CD14-positive monocyte (primary cell): Measurements from ENCODE around the gene POGZ. TPM values are rescaled to one million over a fixed set of nuclear protein-coding genes. Genes with fewer than 3 reads are reported as not detected.

ENCODE experiments used
- DNase-seq, 3 donors: peaks; one replicate each; pipeline ENCODE4 v3.0.0-alpha.2; 2011 to 2022
- H2AFZ ChIP-seq: 2 replicates; pipeline ENCODE4 v1.6.0; 2012; ENCODE audit warnings: mild to moderate bottlenecking, low read depth, low read length, inconsistent platforms; ENCODE audit not compliant: insufficient read depth, poor library complexity, severe bottlenecking
- H3K27ac ChIP-seq, 2 donors: 1 replicate in 1 of 2; 2 replicates in 1 of 2; pipeline ENCODE4 v1.5.1; 2012 to 2013; ENCODE audit warnings: low read length in 2 of 2, control low read depth in 1 of 2, inconsistent platforms in 1 of 2, low read depth in 1 of 2, mild to moderate bottlenecking in 1 of 2
- H3K27me3 ChIP-seq, 2 donors: one replicate each; pipeline versions ENCODE4 v1.6.0 to v1.6.1; 2011 to 2013; ENCODE audit warnings: low read length in 2 of 2; ENCODE audit not compliant: control insufficient read depth in 2 of 2, insufficient read depth in 2 of 2
- H3K36me3 ChIP-seq, 2 donors: replicated peaks in 1 of 2; 1 replicate in 1 of 2; 2 replicates in 1 of 2; pipeline versions ENCODE4 v1.5.1 to v1.6.1; 2012 to 2013; ENCODE audit warnings: low read length in 2 of 2, control low read depth in 1 of 2, inconsistent platforms in 1 of 2, mild to moderate bottlenecking in 1 of 2; ENCODE audit not compliant: insufficient read depth in 2 of 2, control insufficient read depth in 1 of 2
- H3K4me1 ChIP-seq, 2 donors: 1 replicate in 1 of 2; 2 replicates in 1 of 2; pipeline versions ENCODE4 v1.5.1 to v1.6.1; 2012 to 2013; ENCODE audit warnings: low read length in 2 of 2, control low read depth in 1 of 2, inconsistent platforms in 1 of 2, mild to moderate bottlenecking in 1 of 2, moderate library complexity in 1 of 2; ENCODE audit not compliant: insufficient read depth in 2 of 2, control insufficient read depth in 1 of 2
- H3K4me2 ChIP-seq: replicated peaks from 2 replicates; pipeline ENCODE3; 2012; ENCODE audit warnings: low read length, moderate library complexity, mild to moderate bottlenecking; ENCODE audit not compliant: poor library complexity, severe bottlenecking; ENCODE audit errors: extremely low read depth
- H3K4me3 ChIP-seq, 3 experiments: fragments of 200-600 bp in 1 of 3; sonication (generic) in 1 of 3; replicated peaks in 1 of 3; 1 replicate in 2 of 3; 2 replicates in 1 of 3; pipeline ENCODE4 v1.5.1; 2011 to 2013; ENCODE audit warnings: low read length in 3 of 3, mild to moderate bottlenecking in 3 of 3, control low read depth in 2 of 3, low read depth in 2 of 3, inconsistent platforms in 1 of 3, moderate library complexity in 1 of 3
- H3K79me2 ChIP-seq: 2 replicates; pipeline ENCODE4 v1.6.0; 2012; ENCODE audit warnings: mild to moderate bottlenecking, control low read depth, inconsistent platforms, low read length, moderate library complexity; ENCODE audit not compliant: insufficient read depth
- H3K9ac ChIP-seq: 2 replicates; pipeline ENCODE4 v1.6.0; 2017; ENCODE audit warnings: low read length, mild to moderate bottlenecking; ENCODE audit not compliant: insufficient read depth, poor library complexity, severe bottlenecking
- H3K9me3 ChIP-seq, 2 donors: replicated peaks in 1 of 2; 1 replicate in 1 of 2; 2 replicates in 1 of 2; pipeline versions ENCODE4 v1.5.1 to v1.6.1; 2012 to 2013; ENCODE audit warnings: low read length in 2 of 2, control low read depth in 1 of 2; ENCODE audit not compliant: control insufficient read depth in 1 of 2, insufficient read depth in 1 of 2
- H4K20me1 ChIP-seq: 2 replicates; pipeline ENCODE4 v1.6.0; 2012; ENCODE audit warnings: mild to moderate bottlenecking, low read length, control low read depth, moderate library complexity; ENCODE audit not compliant: insufficient read depth
- H3K27ac Mint-ChIP-seq, 7 donors: one replicate each; pipeline ENCODE4 v1.8.0; 2020; ENCODE audit warnings: mild to moderate bottlenecking in 7 of 7, mixed read lengths in 7 of 7, moderate library complexity in 6 of 7, inconsistent platforms in 2 of 7
- H3K27me3 Mint-ChIP-seq, 3 donors: one replicate each; pipeline ENCODE4 v1.8.0; 2021 to 2022; ENCODE audit warnings: low read depth in 3 of 3, mild to moderate bottlenecking in 3 of 3, mixed read lengths in 3 of 3, moderate library complexity in 3 of 3, inconsistent platforms in 1 of 3
- H3K36me3 Mint-ChIP-seq, 2 donors: one replicate each; pipeline ENCODE4 v1.8.0; 2020; ENCODE audit warnings: mixed read lengths in 2 of 2, inconsistent platforms in 1 of 2, mild to moderate bottlenecking in 1 of 2
- H3K4me1 Mint-ChIP-seq: one replicate; pipeline ENCODE4 v1.8.0; 2020; ENCODE audit warnings: mild to moderate bottlenecking, mixed read lengths
- H3K4me3 Mint-ChIP-seq, 2 donors: one replicate each; pipeline ENCODE4 v1.8.0; 2020; ENCODE audit warnings: mild to moderate bottlenecking in 2 of 2, mixed read lengths in 2 of 2, moderate library complexity in 1 of 2
- H3K9me3 Mint-ChIP-seq, 7 donors: one replicate each; pipeline ENCODE4 v1.8.0; 2020 to 2022; ENCODE audit warnings: mixed read lengths in 7 of 7, mild to moderate bottlenecking in 6 of 7, moderate library complexity in 6 of 7, inconsistent platforms in 2 of 7
- CTCF ChIP-seq: fragments of 200-600 bp; IDR thresholded peaks from one replicate; pipeline ENCODE4 v1.8.0; 2022; ENCODE audit warnings: antibody characterized with exemption, mild to moderate bottlenecking
- whole genome bisulfite sequencing: methylation state at CpG from one replicate; pipeline ENCODE4 v1.1.5; 2013; ENCODE audit warnings: missing lambda C conversion rate; ENCODE audit not compliant: insufficient coverage; 5-methylcytosine and 5-hydroxymethylcytosine counted together
- intact Hi-C, 2 donors: fragments of 100-400 bp; cut with micrococcal nuclease; formaldehyde crosslinking; loops; one replicate each; pipeline versions ENCODE4 v1.15.0 to v1.15.1; 2023
- polyA plus RNA-seq, 3 donors: library from polyadenylated mRNA; depleted of rRNA in 1 of 3; unstranded in 2 of 3; stranded (reverse) in 1 of 3; fragments of 300-500 nt in 2 of 3; fragments of >200 nt in 1 of 3; fragmentation: Illumina TruSeq in 2 of 3; gene quantifications; 1 replicate in 2 of 3; 2 replicates in 1 of 3; pipeline ENCODE4 v1.2.3, GENCODE V29; 2012 to 2021

The POGZ gene
- polyA plus RNA-seq, 3 donors: 0.75 to 41.7 (median 1.8) TPM

GRCh38 chr1:151377150-151377884 is 82.0 kb downstream of the POGZ start:
- 100% methylated on average over 1 of the region's 3 CpGs for WGBS
- intact Hi-C loops: no loop called here
- no peak overlapping the region for H3K4me3 Mint-ChIP-seq
- no peak for TF ChIP-seq CTCF
- no peak overlapping the region for H2AFZ ChIP-seq
- no peaks in the 10 kb centered on the region for H3K27me3 ChIP-seq
- H3K4me1 Mint-ChIP-seq: peaks cover 4% of the 10 kb centered on the region
- H3K4me2 ChIP-seq: no peak overlapping the region
- H4K20me1 ChIP-seq: no peaks in the 10 kb centered on the region
- DNase-seq: no peak
- H3K27me3 Mint-ChIP-seq: peaks cover 0 to 2% (median 2%) of the 10 kb centered on the region in 3 donors
- H3K4me1 ChIP-seq: peaks cover 0 to 3% of the 10 kb centered on the region in 2 donors
- no peaks in the 10 kb centered on the region for H3K9me3 ChIP-seq
- H3K9ac ChIP-seq: no peak overlapping the region
- no peaks in the 10 kb centered on the region for H3K79me2 ChIP-seq
- H3K36me3 ChIP-seq: no peaks in the 10 kb centered on the region
- no peak overlapping the region for H3K27ac ChIP-seq
- no peak overlapping the region for H3K27ac Mint-ChIP-seq
- H3K4me3 ChIP-seq: no peak overlapping the region
- H3K36me3 Mint-ChIP-seq: no peaks in the 10 kb centered on the region
- H3K9me3 Mint-ChIP-seq: no peaks in the 10 kb centered on the region

- TF ChIP-seq CTCF: no peak
- Mint-ChIP-seq H3K27me3 (peaks cover 2 to 3% (median 2%) of the 10 kb centered on the region in 3 donors), H3K4me3 (no peak overlapping the region), H3K36me3 (no peaks in the 10 kb centered on the region), H3K27ac (no peak overlapping the region), H3K9me3 (no peaks in the 10 kb centered on the region), H3K4me1 (peaks cover 30% of the 10 kb centered on the region)
- Histone ChIP-seq H3K36me3 (no peaks in the 10 kb centered on the region), H4K20me1 (no peaks in the 10 kb centered on the region), H3K27ac (no peak overlapping the region), H3K9ac (no peak overlapping the region), H3K27me3 (no peaks in the 10 kb centered on the region), H2AFZ (no peak overlapping the region), H3K9me3 (no peaks in the 10 kb centered on the region), H3K4me3 (no peak overlapping the region), H3K79me2 (no peaks in the 10 kb centered on the region), H3K4me2 (no peak overlapping the region), H3K4me1 (peaks cover 22 to 39% of the 10 kb centered on the region in 2 donors)
- DNase-seq: no peak
- intact Hi-C loops: no loop called here
- WGBS: over 99% methylated on average over 12 of the region's 14 CpGs
Measured at GRCh38 chr1:151373196-151373595, 86.1 kb downstream of the POGZ start.
